T1000 (cell line): ENCODE measurements around the gene SSC5D.

Source experiments
- DNase-seq: peaks from one replicate; lab custom pipeline; 2025; ENCODE audit warnings: mixed read lengths; lab: John Stamatoyannopoulos, UW

SSC5D gene

GRCh38 chr19:55554741-55555152 lies 66.5 kb downstream of the SSC5D start:
- no peak for DNase-seq

- DNase-seq = no peak
These were observed 71.4 kb downstream of the SSC5D start for GRCh38 chr19:55559684-55560083.

GRCh38 chr19:55563261-55563690 lies 75.0 kb downstream of the SSC5D start:
- DNase-seq = no peak

- DNase-seq = no peak
These were observed 78.6 kb downstream of the SSC5D start for GRCh38 chr19:55566823-55567222.

GRCh38 chr19:55567708-55568328 lies 79.6 kb downstream of the SSC5D start:
- no peak for DNase-seq
